Activated CD4-positive, alpha-beta T cell treated with anti-CD3 and anti-CD28 coated beads, Interleukin-2, amount 10 ng/mL, durations not matched to agents 24 days and 14 days (primary cell): ENCODE results near the gene TRH. TPM values are rescaled to one million over a fixed set of nuclear protein-coding genes. Genes with fewer than 3 reads are reported as not detected.
A peak's percentile ranks its signal among the peaks of the same experiment; 100 is the strongest.

ENCODE experiments used
- DNase-seq: peaks from one replicate; pipeline ENCODE4 v3.0.0; 2022
- H3K27ac Mint-ChIP-seq: one replicate; pipeline ENCODE4 v1.8.0; 2022; ENCODE audit warnings: mild to moderate bottlenecking, mixed read lengths
- H3K27me3 Mint-ChIP-seq: one replicate; pipeline ENCODE4 v1.8.0; 2022; ENCODE audit warnings: mixed read lengths
- H3K36me3 Mint-ChIP-seq: one replicate; pipeline ENCODE4 v1.8.0; 2022; ENCODE audit warnings: low read depth, mild to moderate bottlenecking, mixed read lengths
- H3K4me1 Mint-ChIP-seq: one replicate; pipeline ENCODE4 v1.8.0; 2021; ENCODE audit warnings: mixed read lengths
- H3K4me3 Mint-ChIP-seq: one replicate; pipeline ENCODE4 v1.8.0; 2022; ENCODE audit warnings: mild to moderate bottlenecking, moderate library complexity, mixed read lengths
- H3K9me3 Mint-ChIP-seq: one replicate; pipeline ENCODE4 v1.8.0; 2021; ENCODE audit warnings: mixed read lengths
- intact Hi-C: fragments of 100-400 bp; cut with micrococcal nuclease; formaldehyde crosslinking; loops from one replicate; pipeline ENCODE4 v1.15.1; 2023
- total RNA-seq: library from RNA; stranded (reverse); gene quantifications from 2 replicates; pipeline ENCODE4 v1.2.3, GENCODE V29; 2022

TRH gene
- total RNA-seq, 1 donor from 2014 or later, result not detected

GRCh38 chr3:129973853-129974563 is 512 bp upstream of the TRH start:
- no peak for DNase-seq
- intact Hi-C loops, result no loop called here
- Mint-ChIP-seq H3K36me3 (no peaks in the 10 kb centered on the region), H3K27ac (no peak overlapping the region), H3K9me3 (no peaks in the 10 kb centered on the region), H3K4me1 (peaks cover 3% of the 10 kb centered on the region), H3K4me3 (no peak overlapping the region), H3K27me3 (peaks cover 64% of the 10 kb centered on the region)

GRCh38 chr3:129974833-129975704 is 549 bp downstream of the TRH start:
- H3K27me3 Mint-ChIP-seq, result peaks cover 61% of the 10 kb centered on the region
- peak; percentile 61 for DNase-seq
- H3K36me3 Mint-ChIP-seq, result no peaks in the 10 kb centered on the region
- H3K4me3 Mint-ChIP-seq, result peak overlapping the region; percentile 57
- no peak overlapping the region for H3K27ac Mint-ChIP-seq
- no peaks in the 10 kb centered on the region for H3K9me3 Mint-ChIP-seq
- intact Hi-C loops, result no loop called here
- peaks cover 3% of the 10 kb centered on the region for H3K4me1 Mint-ChIP-seq

GRCh38 chr3:129975705-129976048 is 1.2 kb downstream of the TRH start:
- Mint-ChIP-seq H3K4me1 (peaks cover 3% of the 10 kb centered on the region), H3K36me3 (no peaks in the 10 kb centered on the region), H3K9me3 (no peaks in the 10 kb centered on the region), H3K27ac (no peak overlapping the region), H3K27me3 (peaks cover 59% of the 10 kb centered on the region), H3K4me3 (no peak overlapping the region)
- DNase-seq, result no peak
- intact Hi-C loops, result no loop called here

- intact Hi-C loops, result no loop called here
- Mint-ChIP-seq H3K4me1 (peaks cover 3% of the 10 kb centered on the region), H3K4me3 (no peak overlapping the region), H3K27me3 (peaks cover 59% of the 10 kb centered on the region), H3K36me3 (no peaks in the 10 kb centered on the region), H3K9me3 (no peaks in the 10 kb centered on the region), H3K27ac (no peak overlapping the region)
- DNase-seq, result no peak
Measured at GRCh38 chr3:129976286-129976685, 1.8 kb downstream of the TRH start.

GRCh38 chr3:129978123-129978522 is 3.6 kb downstream of the TRH start:
- Mint-ChIP-seq H3K4me3 (no peak overlapping the region), H3K27ac (no peak overlapping the region), H3K9me3 (no peaks in the 10 kb centered on the region), H3K4me1 (peaks cover 3% of the 10 kb centered on the region), H3K36me3 (no peaks in the 10 kb centered on the region), H3K27me3 (peaks cover 48% of the 10 kb centered on the region)
- intact Hi-C loops, result no loop called here
- no peak for DNase-seq

- Mint-ChIP-seq H3K36me3 (no peaks in the 10 kb centered on the region), H3K4me1 (peaks cover 3% of the 10 kb centered on the region), H3K27me3 (peaks cover 36% of the 10 kb centered on the region), H3K9me3 (no peaks in the 10 kb centered on the region), H3K27ac (no peak overlapping the region), H3K4me3 (no peak overlapping the region)
- no peak for DNase-seq
- intact Hi-C loops, result no loop called here
Measured at GRCh38 chr3:129979905-129980304, 5.4 kb downstream of the TRH start.

- peaks cover 9% of the 10 kb centered on the region for H3K27me3 Mint-ChIP-seq
Measured at GRCh38 chr3:129983561-129983960, 9.0 kb downstream of the TRH start.

GRCh38 chr3:129984125-129984524 is 9.6 kb downstream of the TRH start:
- no peak for DNase-seq

More at GRCh38 chr3:129983561-129983960, 9.0 kb downstream of the TRH start:
- H3K27ac Mint-ChIP-seq, result no peak overlapping the region
- no peaks in the 10 kb centered on the region for H3K9me3 Mint-ChIP-seq
- H3K4me1 Mint-ChIP-seq, result no peaks in the 10 kb centered on the region
- no peak overlapping the region for H3K4me3 Mint-ChIP-seq
- DNase-seq, result no peak
- no peaks in the 10 kb centered on the region for H3K36me3 Mint-ChIP-seq
- intact Hi-C loops, result no loop called here

GRCh38 chr3:129985113-129985512 is 10.6 kb downstream of the TRH start:
- Mint-ChIP-seq H3K27ac (no peak overlapping the region), H3K36me3 (no peaks in the 10 kb centered on the region), H3K9me3 (no peaks in the 10 kb centered on the region), H3K27me3 (peaks cover 11% of the 10 kb centered on the region), H3K4me3 (no peak overlapping the region), H3K4me1 (no peaks in the 10 kb centered on the region)
- intact Hi-C loops, result no loop called here
- DNase-seq, result no peak

More at GRCh38 chr3:129984125-129984524, 9.6 kb downstream of the TRH start:
- no peak overlapping the region for H3K27ac Mint-ChIP-seq
- intact Hi-C loops, result no loop called here
- H3K9me3 Mint-ChIP-seq, result no peaks in the 10 kb centered on the region
- no peak overlapping the region for H3K4me3 Mint-ChIP-seq
- H3K36me3 Mint-ChIP-seq, result no peaks in the 10 kb centered on the region
- H3K27me3 Mint-ChIP-seq, result peaks cover 8% of the 10 kb centered on the region
- H3K4me1 Mint-ChIP-seq, result no peaks in the 10 kb centered on the region

- H3K27me3 Mint-ChIP-seq, result peaks cover 16% of the 10 kb centered on the region
- H3K36me3 Mint-ChIP-seq, result no peaks in the 10 kb centered on the region
- intact Hi-C loops, result no loop called here
- DNase-seq, result no peak
- no peak overlapping the region for H3K4me3 Mint-ChIP-seq
- H3K4me1 Mint-ChIP-seq, result no peaks in the 10 kb centered on the region
- H3K9me3 Mint-ChIP-seq, result no peaks in the 10 kb centered on the region
- H3K27ac Mint-ChIP-seq, result no peak overlapping the region
Measured at GRCh38 chr3:129988429-129988828, 13.9 kb downstream of the TRH start.

- no peak overlapping the region for H3K27ac Mint-ChIP-seq
- H3K4me1 Mint-ChIP-seq, result no peaks in the 10 kb centered on the region
- no peaks in the 10 kb centered on the region for H3K36me3 Mint-ChIP-seq
- intact Hi-C loops, result no loop called here
- no peak for DNase-seq
- H3K27me3 Mint-ChIP-seq, result peaks cover 23% of the 10 kb centered on the region
- H3K4me3 Mint-ChIP-seq, result no peak overlapping the region
- H3K9me3 Mint-ChIP-seq, result no peaks in the 10 kb centered on the region
Measured at GRCh38 chr3:129989414-129989813, 14.9 kb downstream of the TRH start.

GRCh38 chr3:129992781-129993180 is 18.3 kb downstream of the TRH start:
- Mint-ChIP-seq H3K27ac (no peak overlapping the region), H3K4me1 (no peaks in the 10 kb centered on the region), H3K9me3 (no peaks in the 10 kb centered on the region), H3K27me3 (peaks cover 34% of the 10 kb centered on the region), H3K36me3 (no peaks in the 10 kb centered on the region), H3K4me3 (no peak overlapping the region)
- no peak for DNase-seq
- intact Hi-C loops, result no loop called here

GRCh38 chr3:129994883-129995559 is 20.5 kb downstream of the TRH start:
- Mint-ChIP-seq H3K4me3 (no peak overlapping the region), H3K4me1 (no peaks in the 10 kb centered on the region), H3K9me3 (no peaks in the 10 kb centered on the region), H3K27me3 (peaks cover 37% of the 10 kb centered on the region), H3K27ac (no peak overlapping the region), H3K36me3 (no peaks in the 10 kb centered on the region)
- no peak for DNase-seq
- intact Hi-C loops, result loop anchor here (5.0 kb wide), 1 partner anchor 503 kb away; no protein-coding TSS in a partner anchor

- Mint-ChIP-seq H3K9me3 (no peaks in the 10 kb centered on the region), H3K36me3 (no peaks in the 10 kb centered on the region), H3K4me1 (no peaks in the 10 kb centered on the region), H3K4me3 (no peak overlapping the region), H3K27me3 (peaks cover 42% of the 10 kb centered on the region), H3K27ac (no peak overlapping the region)
- intact Hi-C loops, result loop anchor here (5.0 kb wide), 1 partner anchor 504 kb away; no protein-coding TSS in a partner anchor
- no peak for DNase-seq
Measured at GRCh38 chr3:129996073-129996472, 21.6 kb downstream of the TRH start.
